COLO829 (cell line): Measurements from ENCODE around the gene SMIM41.
"Not testable (repeated sequence)": the region's sequence is repeated elsewhere in the genome, so short reads cannot be mapped to it uniquely, and the experiment has no call there.

ENCODE experiments used
- DNase-seq: peaks from one replicate; pipeline ENCODE4 v3.0.0; 2012; ENCODE audit warnings: low spot score

Gene SMIM41

DNA sequence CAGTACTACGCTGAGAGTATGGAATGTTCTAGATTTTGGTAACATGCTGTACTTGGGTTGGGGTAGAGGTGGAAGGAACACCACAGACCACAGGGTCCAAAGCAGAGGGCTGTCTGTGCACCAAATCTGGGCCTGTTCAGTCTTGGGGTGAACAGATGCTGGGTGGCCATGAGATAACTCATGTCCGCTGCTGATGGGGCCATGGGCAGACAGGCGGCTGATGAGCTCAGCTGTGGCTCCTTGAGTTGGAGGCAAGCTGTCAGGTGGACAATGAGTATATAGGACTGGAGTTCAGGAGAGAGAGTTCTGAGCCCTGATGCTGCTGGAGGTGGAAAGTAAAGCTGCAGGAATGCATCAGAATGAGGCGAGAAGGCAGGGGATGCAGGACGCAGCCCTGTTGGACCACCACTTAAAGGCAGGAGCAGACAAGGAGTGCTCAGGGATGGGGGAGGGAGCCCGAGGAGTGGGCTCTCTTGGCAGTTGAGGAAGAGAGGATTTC, 6.2 kb downstream of the SMIM41 start:
- no peak for DNase-seq

DNA sequence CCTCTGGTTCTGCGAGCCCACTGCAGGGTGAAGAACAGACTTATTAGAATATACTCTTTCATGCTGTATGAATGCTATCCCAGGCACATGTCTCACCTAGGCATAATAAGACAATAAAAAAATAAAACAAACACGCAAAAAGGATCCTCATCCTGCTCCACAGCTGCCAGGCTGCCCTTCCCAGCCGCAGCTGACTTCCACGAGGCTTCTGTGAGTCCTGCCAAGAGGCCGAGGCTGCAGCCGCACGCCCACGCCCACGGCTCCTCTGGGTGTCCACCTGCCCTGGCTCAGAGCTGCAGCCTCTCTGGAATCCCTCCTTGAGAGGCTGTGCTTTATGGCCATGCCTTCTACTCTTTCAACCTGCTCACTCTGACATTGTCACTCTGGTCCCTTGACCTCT, 6.9 kb downstream of the SMIM41 start:
- peak; percentile 50 for DNase-seq

DNA sequence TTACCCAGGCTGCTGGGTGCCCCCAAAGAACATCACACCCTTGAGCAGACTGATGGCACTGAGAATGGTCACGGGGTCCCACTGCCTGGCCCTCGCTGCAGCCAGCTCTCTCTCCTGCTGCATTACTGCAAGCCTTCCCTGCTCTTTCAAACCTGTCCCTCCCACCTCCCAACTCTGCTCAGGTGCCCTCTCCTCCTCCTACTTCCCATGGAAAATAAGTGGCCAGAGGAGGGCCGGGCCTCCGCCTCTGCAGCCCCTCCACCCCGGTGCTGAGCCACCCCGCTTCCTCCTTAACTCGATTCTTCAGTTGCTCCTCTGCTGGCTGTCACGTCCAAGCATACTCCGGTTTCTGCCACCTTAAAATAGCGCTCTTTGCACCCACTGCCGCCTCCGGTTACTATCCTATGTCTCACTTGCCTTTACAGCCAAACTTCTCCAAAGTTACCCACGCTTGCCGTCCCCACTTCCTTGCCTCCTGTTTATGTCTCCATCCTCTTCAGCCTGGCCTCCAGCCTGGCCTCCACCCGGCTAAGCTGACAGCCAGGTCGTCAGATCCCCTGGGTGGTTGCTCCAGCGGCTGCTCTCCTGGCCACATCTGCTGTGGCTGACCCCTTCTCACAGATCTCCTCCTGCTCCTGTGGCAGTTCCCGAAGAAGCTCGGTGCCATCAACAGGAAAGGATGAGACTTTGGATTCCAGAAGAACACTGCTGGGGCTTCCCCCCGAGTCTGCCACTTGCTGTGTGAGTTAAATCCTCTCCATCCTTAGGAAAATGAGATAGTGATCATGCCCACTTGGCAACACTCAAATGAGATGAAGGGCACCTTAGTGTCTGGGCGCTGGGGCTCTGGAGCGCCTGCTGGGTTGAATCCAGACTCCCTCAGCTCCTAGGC, 7.7 kb downstream of the SMIM41 start:
- no peak for DNase-seq

DNA sequence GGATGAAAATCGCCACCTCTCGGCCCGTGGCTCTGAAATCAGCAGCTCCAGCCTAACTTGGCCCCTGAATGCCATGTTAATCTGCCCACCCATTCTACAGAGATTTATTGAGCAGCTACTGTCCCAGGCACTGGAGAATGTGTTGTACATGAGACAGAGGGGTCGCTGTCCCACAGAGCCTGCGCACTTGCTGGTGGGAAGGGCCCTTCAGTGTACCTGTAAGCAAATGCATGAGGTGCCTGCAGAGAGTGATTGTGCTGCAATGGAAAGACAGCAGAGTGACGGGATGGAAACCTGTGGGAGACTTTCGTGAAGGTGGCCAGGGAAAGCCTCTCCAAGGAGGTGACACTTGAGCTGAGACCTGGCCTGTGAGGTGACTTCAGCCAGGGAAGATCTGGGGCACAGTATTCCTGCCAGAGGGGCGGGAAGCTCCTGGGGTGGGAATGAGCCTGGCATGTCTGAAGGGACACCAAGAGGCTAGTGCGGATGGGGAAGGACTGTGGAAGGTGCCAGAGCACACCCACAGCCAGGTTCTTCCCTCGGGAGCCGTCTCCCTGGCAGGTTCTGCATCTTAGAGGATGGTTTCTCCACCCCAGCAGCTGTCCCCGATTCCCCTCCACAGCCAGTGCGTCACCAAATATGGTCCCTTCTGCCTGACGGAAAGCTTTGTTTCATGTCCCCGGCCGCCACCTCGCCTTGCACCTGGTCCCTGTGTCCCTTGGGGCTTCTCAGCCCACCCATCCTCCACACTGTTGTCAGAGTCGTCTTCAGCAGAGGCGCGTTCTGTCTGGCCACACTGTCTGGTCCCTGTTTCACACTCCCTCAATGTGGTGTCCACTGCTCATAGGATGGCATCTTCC, 8.7 kb downstream of the SMIM41 start:
- DNase-seq: no peak

DNA sequence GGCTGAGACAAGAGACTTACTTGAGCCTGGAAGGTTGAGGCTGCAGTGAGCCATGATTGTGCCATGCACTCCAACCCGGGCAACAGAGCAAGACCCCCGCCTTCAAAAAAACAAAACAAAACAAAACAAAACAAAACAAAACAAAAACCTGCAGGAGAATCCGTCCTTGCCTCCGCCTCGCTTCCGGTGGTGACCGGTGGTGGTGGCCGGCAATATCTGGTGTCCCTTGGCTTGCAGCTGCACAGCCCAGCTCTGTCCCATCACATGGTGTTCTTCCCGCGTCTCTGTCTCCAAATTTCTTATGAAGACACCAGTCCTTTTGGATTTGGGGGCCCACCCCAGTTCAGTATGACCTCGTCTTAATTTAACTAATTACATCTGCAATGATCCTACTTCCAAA, 10.0 kb downstream of the SMIM41 start:
- DNase-seq: no peak

DNA sequence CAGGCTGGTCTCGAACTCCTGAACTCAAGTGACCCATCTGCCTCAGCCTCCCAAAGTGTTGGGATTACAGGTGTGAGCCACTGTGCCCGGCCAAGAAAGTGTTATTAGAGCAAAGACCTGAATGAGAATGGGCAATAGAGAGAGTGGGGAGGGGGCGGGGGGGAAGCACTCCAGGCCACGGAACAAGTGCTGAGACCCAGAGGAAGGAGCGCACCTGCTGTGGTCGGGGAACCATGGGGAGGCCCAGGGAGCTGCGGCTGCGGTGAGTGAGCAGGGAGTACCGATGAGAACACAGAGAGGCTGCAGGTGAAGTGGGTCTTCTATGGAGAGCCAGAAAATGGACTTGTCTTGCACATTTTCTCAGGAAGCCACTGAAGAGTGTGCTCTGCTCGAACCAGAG, 10.8 kb downstream of the SMIM41 start:
- DNase-seq: no peak

DNA sequence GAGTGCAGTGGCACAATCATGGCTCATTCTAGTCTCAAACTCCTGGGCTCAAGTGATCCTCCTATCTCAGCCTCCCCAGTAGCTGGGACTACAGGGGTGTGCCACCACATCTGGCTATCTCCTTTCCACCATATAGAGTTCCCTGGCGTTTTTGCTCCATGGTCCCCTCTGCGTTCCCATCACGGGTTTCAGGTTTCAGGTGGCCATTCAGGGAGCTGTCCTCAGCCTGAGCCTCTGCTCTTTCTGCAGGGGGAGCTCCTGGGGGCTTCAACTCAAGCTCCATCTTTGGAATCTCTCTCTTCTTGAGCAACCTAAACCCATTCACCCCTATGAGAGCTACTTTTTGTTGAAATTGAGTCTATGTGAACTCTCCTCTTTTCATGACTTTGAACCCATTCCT, 11.6 kb downstream of the SMIM41 start:
- DNase-seq: no peak

DNA sequence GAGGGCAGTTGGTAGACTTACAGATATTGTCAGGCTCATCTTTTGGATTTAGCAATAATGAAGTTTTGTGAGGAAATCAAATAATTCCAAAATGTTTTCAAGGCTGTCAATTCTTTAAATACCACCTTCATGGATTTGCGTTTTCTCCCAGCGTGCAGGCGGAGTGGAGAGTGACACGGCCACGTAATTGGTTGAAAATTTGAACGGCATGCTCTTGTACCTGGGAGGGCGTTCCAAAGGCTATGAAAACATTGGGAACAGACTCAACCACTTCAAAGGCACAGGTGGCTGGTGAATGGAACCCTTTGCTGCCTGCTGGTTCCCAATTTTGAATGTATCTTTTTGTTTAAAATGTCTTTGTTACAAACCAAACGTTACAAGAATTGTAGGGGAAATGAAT, 12.4 kb downstream of the SMIM41 start:
- no peak for DNase-seq

DNA sequence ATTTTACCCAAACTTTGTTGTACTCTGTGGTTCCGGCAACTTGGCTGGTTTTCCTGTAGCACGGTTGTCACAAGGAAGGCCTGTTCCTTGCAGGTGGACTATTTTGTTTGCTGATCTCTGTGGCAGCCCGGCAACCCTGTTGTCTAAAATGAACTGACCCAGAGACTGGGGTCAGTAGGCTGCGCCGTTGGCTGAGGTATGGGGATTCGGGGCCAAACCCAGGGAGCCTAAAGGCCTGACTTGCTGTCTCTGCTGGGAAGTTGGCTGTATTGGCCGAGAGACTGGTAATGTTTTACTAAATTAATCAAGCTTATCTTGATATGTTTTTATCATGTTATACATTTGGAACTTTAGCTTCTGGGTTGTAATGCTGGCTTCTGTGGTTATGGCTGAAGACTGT, 13.8 kb downstream of the SMIM41 start:
- no peak for DNase-seq

DNA sequence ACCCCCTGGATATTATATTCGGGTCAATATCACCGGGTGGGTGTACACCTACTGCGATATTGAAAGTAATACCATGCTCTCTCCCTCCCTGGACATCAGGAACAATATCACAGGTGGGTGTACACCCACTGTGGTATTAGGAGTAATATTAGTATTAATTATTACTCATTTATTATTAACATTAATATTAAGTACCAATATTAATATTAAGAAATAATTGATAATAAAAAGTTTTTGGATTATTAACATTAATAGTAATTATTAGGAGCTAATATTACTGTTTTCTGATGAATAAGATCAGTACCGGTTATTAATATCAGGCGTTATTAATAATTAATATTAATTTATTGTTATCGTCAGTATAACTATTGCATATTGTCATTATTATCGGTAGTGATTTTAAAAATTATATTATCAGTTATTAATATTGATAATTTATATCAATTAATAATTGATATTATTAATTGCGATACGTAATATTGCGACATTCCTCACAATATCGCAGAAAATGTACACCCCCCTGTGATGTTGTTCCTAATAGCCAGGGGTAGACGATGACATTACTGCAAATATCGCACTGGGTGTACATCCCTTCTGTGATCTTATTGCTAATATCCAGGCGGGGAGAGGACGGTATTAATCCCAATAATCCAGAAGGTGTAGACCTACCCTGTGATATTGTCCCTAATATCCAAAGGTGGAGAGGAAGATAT, 17.0 kb downstream of the SMIM41 start:
- DNase-seq: no peak

DNA sequence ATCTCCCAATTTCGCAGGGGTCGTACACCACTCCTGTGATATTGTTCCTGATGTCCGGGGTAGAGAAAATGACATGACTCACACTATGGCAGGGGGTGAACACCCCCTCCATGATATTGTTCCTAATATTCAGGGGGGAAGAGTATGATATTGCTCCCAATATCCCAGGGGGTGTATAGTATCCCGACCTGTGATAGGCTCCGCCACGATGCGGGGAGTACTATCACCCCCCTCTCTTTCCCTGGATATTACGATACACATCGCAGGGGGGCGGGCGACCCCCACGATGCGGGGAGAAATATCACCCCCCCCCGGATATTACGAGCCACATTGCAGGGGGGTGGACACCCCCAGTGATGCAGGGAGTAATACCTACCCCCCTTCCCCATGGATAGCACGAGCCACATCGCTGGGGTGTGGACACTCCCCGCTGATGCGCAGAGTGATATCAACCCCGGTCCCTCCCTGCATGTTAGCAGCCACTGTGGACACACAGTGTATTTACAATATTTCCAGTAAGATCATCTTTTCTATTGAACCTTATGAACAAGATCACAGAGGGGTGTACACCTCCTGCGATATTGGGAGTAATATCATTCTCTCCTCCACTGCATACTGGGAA, 17.7 kb downstream of the SMIM41 start:
- DNase-seq: no peak

DNA sequence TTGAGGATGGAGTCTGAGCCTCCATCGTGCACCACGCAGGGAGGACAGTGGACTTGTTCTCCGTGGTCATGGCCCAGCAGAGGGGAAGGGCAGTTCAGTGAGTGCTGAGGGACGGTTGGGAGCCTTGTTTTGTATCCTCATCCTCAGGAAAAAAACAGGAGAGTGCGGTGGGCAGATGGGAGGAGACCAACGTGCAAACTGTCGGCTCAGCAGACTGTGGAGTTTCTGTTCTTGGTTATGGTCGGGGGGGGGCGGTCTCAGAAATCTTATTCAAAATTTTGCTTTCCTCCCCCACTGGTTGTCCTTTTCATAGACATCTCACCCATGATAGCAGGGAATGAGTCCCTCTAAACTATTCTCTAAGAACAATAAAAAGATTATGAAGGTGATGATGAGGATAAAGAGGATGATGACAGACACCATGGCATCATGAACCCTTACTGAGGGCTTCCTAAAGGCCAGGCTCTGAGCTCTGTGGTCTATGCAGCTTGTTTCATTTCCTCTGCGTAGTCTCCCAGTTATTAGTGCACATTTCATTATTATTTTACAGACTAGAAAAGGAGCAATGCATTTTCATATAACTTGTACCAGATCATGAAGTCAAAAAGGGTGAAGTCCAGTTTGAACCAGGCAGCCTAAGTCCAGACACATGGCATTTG, 25.1 kb downstream of the SMIM41 start:
- DNase-seq: not testable (repeated sequence)

DNA sequence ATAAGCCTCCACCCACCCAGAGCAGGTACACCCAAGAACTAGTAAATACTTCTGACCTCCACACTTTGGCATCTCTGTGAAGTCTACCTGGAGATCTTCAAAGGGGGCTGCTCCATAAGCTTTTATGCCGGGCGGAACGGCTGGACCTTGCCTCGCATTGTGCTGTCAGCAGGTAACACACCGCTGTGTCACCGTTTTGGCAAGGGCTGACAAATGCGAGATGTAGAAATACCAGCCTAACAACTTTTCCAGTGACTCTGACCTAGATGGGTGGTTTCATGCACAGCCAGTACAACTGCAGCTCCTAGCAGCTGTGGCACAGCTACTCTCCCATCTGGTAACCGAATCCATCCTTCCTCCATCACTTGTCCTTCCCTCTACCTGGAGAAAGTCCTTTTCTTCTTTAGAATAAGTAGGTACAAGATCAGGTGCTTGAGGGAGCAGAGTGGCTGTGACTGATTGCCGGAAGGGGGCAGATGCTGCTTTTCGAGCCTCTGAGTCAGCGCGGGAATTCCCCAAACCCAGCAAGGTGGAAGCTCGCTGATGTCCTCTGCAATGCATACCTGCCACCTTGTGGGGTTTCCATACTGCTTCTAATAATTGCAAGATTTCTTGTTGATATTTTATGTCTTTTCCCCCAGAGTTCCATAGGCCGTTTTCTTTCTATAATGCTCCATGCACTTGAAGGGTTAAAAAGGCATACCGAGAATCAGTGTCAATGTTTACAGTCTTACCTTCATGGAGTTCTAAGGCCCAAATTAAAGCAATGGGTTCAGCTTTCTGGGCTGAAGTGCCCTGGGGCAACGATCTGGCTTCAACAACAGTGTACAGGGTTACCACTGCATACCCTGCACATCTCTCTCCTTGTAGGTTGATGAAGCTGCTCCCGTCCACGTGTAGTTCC, 37.0 kb downstream of the SMIM41 start:
- DNase-seq: not testable (repeated sequence)

DNA sequence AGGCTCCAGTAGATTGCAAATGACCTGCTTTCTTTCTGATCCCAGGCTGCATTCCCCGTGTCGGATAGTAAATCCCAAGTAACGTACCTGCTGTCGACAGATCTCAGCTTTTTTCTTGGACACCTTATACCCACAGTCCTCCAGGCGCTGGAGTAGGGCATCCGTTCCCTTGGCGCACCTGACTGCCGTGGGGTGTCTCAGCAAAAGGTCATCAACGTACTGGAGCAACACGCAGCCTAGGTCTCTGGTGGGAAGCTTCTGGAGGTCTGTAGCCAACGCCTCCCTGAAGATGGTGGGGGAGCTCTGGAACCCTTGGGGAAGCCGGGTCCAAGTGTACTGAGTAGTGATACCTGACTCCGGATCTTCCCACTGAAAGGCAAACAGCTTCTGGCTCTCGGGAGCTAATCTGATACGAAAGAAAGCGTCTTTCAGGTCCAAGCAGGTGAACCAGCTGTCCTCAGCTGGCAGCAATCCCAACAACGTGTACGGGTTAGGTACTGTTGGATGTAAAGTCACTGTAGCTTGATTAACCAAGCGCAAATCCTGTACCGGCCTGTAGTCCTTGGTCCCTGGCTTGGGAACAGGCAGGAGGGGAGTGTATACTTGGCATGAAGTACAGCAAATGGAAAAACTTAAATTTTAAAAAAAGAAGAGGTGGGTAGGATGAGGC, 38.4 kb downstream of the SMIM41 start:
- DNase-seq: not testable (repeated sequence)

DNA sequence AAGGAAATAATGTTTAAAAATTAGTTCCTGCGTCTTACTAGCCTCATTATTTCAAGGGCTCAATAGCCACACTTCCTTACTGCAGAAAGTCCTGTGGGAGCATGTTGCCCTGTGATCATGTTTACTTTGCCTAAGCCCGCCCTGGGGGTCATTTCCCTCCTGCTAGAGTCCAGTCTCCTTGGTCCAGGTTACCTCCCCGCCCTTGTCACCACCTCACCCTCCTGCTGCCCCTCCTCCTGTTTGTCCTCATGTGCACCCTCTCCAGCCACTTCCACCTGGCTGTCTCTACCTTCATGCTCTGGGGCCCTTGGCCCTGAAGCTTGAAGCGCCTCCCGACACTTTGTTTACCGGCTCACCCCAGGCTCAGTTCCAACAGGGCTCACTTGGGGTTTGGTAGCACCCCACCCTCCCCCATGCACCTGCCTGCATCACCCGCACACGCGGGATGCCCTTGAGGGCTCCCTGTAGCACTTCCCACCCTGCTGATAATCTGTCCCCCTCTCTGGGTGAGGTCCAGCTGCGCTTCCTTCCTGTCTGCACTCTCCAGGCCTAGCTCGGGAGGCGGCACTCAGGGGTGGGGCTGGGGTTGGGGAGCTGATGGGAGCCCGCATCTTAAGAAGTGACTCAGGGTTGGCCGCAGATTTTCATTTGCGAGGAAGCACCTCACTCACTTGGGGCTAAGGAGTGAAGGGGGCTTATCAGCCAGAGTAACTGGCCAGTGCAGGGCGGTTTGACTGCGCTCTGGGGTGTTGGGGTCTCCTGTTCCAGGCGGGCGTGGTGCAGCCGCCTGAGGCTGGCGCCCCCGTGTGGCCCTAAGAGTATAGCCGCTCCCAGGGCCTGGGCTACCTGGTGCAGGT, 40.1 kb downstream of the SMIM41 start:
- no peak for DNase-seq

DNA sequence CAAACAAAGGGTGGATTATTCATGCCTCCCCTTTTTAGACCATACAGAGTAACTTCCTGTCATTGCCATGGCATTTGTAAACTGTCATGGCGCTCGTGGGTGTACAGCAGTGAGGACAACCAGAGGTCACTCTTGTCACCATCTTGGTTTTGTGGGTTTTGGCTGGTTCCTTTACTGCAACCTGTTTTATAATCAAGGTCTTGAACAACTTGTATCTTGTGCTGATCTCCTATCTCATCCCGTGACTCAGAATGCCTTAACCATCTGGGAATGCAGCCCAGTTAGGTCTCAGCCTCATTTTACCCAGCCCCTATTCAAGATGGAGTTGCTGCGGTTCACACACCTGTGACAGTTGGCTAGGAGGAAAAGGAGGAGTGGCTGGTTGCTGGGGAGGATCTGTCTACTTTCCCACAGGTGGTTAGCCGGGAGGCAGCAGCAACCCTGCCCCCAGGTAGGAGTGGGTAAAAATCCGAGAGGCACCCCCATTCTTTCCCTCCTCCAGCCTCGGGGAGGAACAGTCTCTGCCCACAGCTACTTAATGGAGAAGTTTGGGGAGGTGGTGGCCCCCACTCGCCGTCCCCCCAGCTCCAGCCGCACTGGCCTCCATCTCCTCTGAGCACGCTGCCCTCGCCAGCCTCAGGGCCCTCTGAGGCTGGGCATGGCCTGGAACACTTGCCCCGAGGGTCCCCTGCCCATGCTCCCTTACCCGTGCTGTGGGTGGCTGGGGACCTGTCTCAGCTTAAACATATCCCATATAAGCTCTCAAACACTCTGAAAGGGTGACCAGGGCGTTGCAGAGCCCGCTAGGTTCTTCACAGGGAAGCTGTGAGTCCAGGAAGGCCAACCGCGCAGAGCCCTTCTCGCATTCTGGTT, 41.7 kb downstream of the SMIM41 start:
- no peak for DNase-seq

DNA sequence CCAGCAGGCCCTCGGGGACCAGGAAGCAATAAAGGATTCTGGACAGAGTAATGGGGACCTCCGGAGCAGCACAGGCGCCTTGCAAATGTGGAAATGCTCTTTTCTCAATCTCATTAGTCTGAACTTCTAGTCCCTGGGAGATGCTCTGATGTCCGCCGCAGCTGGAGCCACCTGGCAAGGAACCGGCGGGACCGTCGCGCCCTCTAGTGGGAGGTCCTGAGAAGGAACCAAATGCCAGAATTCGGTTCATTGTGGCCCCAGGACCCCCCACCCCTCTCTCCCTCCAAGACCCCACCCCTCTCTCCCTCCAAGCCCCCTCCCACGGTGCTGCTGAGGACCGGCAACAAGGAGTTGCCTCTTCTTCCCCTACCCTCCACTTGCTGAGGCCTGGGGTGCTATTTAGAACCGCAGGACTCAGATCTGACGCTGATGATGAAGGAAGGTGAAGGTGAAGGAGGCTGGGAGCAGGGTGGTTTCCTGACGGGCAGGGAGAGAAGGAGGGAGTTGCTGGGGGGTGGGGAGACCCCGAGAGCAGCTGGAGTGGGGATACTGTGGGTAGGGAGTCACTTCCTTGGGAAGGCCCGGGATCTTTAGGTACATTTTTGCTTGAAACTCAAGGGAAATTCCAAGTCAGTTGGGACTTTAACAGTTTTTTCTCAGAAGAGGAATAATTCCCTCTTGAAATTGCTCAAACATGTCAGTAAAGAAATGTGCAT, 42.5 kb downstream of the SMIM41 start:
- peak; percentile 66 for DNase-seq
